Endothelial cell (in vitro differentiated cells): ENCODE data around the gene SERAC1. TPM values are rescaled to one million over a fixed set of nuclear protein-coding genes. Genes with fewer than 3 reads are reported as not detected.

Source experiments
- DNase-seq: peaks from one replicate; pipeline ENCODE4 v3.0.0; 2021; ENCODE audit warnings: low spot score
- H3K27ac Mint-ChIP-seq: one replicate; pipeline ENCODE4 v1.8.0; 2021; ENCODE audit warnings: mixed read lengths, inconsistent platforms; ENCODE audit not compliant: unreplicated experiment
- H3K27me3 Mint-ChIP-seq: one replicate; pipeline ENCODE4 v1.8.0; 2021; ENCODE audit warnings: mild to moderate bottlenecking, moderate library complexity, mixed read lengths, inconsistent platforms; ENCODE audit not compliant: unreplicated experiment
- H3K36me3 Mint-ChIP-seq: one replicate; pipeline ENCODE4 v1.8.0; 2021; ENCODE audit warnings: mild to moderate bottlenecking, low read depth, mixed read lengths, inconsistent platforms; ENCODE audit not compliant: unreplicated experiment
- H3K4me1 Mint-ChIP-seq: one replicate; pipeline ENCODE4 v1.8.0; 2021; ENCODE audit warnings: mild to moderate bottlenecking, mixed read lengths, inconsistent platforms; ENCODE audit not compliant: unreplicated experiment
- H3K4me3 Mint-ChIP-seq: one replicate; pipeline ENCODE4 v1.8.0; 2021; ENCODE audit warnings: mild to moderate bottlenecking, mixed read lengths, inconsistent platforms; ENCODE audit not compliant: unreplicated experiment
- H3K9me3 Mint-ChIP-seq: one replicate; pipeline ENCODE4 v1.8.0; 2021; ENCODE audit warnings: mixed read lengths, inconsistent platforms; ENCODE audit not compliant: unreplicated experiment
- CTCF ChIP-seq: fragments of 200-600 bp; sonication (generic); IDR thresholded peaks from one replicate; pipeline ENCODE4 v1.5.0; 2021; ENCODE audit warnings: antibody characterized with exemption; ENCODE audit not compliant: unreplicated experiment
- total RNA-seq: library from RNA; stranded (reverse); fragmentation: NEBNext Ultra II Directional; extraction: Animal tissue kit (Norgen Biotek cat#: 25700); gene quantifications from one replicate; pipeline ENCODE4 v1.2.1, GENCODE V29; 2021; ENCODE audit not compliant: unreplicated experiment

The SERAC1 gene
- total RNA-seq, 1 donor from 2014 or later, result 13.8 TPM

GRCh38 chr6:158161566-158162254 is 6.4 kb downstream of the SERAC1 start:
- no peak for TF ChIP-seq CTCF
- H3K4me1 Mint-ChIP-seq, result peaks cover 5% of the 10 kb centered on the region
- no peak for DNase-seq
- no peak overlapping the region for H3K27ac Mint-ChIP-seq
- H3K36me3 Mint-ChIP-seq, result peaks cover 4% of the 10 kb centered on the region
- no peak overlapping the region for H3K4me3 Mint-ChIP-seq
- peaks cover 3% of the 10 kb centered on the region for H3K27me3 Mint-ChIP-seq
- H3K9me3 Mint-ChIP-seq, result no peaks in the 10 kb centered on the region

- H3K9me3 Mint-ChIP-seq, result no peaks in the 10 kb centered on the region
- H3K36me3 Mint-ChIP-seq, result peaks cover 4% of the 10 kb centered on the region
- no peak overlapping the region for H3K4me3 Mint-ChIP-seq
- H3K27ac Mint-ChIP-seq, result no peak overlapping the region
- no peak for DNase-seq
- H3K4me1 Mint-ChIP-seq, result peaks cover 4% of the 10 kb centered on the region
- no peak for TF ChIP-seq CTCF
- H3K27me3 Mint-ChIP-seq, result peaks cover 2% of the 10 kb centered on the region
These were observed 7.0 kb downstream of the SERAC1 start for GRCh38 chr6:158160932-158161539.

GRCh38 chr6:158158748-158159147 is 9.3 kb downstream of the SERAC1 start:
- Mint-ChIP-seq H3K4me3 (no peak overlapping the region), H3K36me3 (peaks cover 4% of the 10 kb centered on the region), H3K4me1 (peaks cover 4% of the 10 kb centered on the region)

GRCh38 chr6:158158123-158158522 is 9.9 kb downstream of the SERAC1 start:
- Mint-ChIP-seq H3K27me3 (no peaks in the 10 kb centered on the region), H3K27ac (no peak overlapping the region), H3K4me1 (peaks cover 4% of the 10 kb centered on the region), H3K36me3 (peaks cover 4% of the 10 kb centered on the region), H3K4me3 (no peak overlapping the region), H3K9me3 (no peaks in the 10 kb centered on the region)
- no peak for DNase-seq
- TF ChIP-seq CTCF, result no peak

More at GRCh38 chr6:158158748-158159147, 9.3 kb downstream of the SERAC1 start:
- Mint-ChIP-seq H3K27ac (no peak overlapping the region), H3K27me3 (no peaks in the 10 kb centered on the region), H3K9me3 (no peaks in the 10 kb centered on the region)
- no peak for DNase-seq
- no peak for TF ChIP-seq CTCF
